Fibroblast of upper back skin (primary cell): ENCODE measurements around the gene PLCXD1.
A peak's percentile ranks its signal among the peaks of the same experiment; 100 is the strongest.
"Not testable (repeated sequence)": the region's sequence is repeated elsewhere in the genome, so short reads cannot be mapped to it uniquely, and the experiment has no call there.

Experiments used
- DNase-seq: peaks from one replicate; pipeline ENCODE4 v3.0.0-alpha.2; 2013

Gene PLCXD1

DNA sequence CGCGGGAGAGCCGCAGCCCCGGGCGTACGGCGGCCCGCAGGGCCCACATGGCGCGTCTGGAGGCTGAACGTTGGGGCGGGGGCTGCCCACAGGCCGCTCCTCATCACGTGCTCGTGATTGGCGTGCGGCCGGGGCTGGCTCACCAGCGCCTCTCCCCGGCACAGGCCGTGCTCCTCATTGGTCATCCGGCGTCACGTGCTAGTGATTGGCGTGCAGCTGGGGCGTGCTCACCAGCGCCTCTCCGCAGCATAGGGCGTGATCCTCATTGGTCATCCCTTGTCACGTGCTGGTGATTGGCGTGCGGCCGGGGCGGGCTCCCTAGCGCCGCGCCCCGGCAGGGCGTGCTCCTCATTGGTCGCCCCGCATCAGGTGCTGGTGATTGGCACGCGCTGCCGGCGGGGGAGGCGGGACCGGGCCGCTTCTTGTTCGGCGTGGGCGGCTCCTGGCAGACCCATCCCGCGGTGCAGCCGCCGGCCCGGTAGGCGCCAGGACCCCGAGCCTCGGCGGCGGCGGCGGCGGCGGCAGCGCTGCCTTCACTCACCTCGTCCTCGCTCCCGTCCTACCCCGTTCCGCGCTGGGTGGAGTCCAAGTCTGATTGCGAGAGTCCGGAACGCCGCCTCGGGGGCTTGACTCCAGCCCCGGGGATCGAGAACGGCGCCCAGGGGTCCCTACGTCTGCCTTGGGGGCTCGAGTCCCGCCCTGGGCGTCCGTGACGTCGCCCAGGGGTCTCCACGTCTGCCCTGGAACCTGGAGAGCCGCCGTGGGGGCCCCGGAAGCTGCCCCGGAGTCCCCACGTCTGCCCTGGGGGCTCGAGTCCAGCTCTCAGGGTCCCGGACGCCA is 37.8 kb downstream of the PLCXD1 start, which contains the start of gene GTPBP6:
GTPBP6 (minus strand) TSS at position 58 of the 840 bp plus-strand sequence; CDS start at position 49, 9 bp downstream.
- DNase-seq: peak; percentile 100

DNA sequence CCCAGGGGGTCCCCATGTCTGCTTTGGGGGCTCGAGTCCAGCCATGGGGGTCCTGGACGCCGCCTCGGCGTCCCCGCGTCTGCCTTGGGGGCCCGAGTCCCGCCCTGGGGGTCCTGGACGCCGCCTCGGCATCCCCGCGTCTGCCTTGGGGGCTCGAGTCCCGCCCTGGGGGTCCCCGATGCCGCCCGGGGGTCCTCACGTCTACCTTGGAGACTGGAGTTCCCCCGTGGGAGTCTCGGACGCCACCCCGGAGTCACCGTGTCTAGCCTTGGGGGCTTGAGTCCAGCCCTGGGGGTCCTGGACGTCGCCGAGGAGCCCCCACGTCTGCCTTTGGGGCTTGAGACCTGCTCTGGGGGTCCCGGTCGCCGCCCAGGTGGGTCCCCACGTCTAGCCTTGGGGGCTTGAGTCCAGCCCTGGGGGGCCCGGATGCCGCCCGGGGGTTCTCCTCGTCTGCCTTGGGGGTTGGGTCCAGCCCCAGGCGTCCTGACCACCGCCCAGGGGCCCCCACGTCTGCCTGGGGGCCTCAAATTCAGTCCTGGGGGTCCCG is 38.5 kb downstream of the PLCXD1 start:
- DNase-seq: no peak

GRCh38 chrX:320126-320783 is 39.1 kb downstream of the PLCXD1 start:
- DNase-seq: no peak

- DNase-seq: peak; percentile 40
These were observed 42.8 kb downstream of the PLCXD1 start for GRCh38 chrX:323721-324628.

DNA sequence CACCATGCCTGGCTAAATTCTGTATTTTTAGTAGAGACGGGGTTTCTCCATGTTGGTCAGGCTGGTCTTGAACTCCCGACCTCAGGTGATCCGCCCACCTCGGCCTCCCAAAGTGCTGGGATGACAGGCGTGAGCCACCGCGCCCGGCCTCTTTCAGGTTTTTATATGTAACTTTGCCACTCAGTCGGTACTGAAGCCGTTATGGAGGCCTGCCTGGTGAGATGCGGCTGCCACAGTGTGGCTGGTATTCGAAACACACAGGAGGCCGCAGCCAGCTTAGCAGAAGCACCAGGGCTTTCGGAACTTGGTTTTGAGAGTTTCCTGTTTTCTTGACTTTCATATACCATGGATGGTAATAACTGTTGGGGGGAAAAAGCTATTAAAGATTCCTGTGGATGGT is 43.5 kb downstream of the PLCXD1 start:
- DNase-seq: not testable (repeated sequence)

GRCh38 chrX:327660-328126 is 46.5 kb downstream of the PLCXD1 start:
- DNase-seq: no peak

DNA sequence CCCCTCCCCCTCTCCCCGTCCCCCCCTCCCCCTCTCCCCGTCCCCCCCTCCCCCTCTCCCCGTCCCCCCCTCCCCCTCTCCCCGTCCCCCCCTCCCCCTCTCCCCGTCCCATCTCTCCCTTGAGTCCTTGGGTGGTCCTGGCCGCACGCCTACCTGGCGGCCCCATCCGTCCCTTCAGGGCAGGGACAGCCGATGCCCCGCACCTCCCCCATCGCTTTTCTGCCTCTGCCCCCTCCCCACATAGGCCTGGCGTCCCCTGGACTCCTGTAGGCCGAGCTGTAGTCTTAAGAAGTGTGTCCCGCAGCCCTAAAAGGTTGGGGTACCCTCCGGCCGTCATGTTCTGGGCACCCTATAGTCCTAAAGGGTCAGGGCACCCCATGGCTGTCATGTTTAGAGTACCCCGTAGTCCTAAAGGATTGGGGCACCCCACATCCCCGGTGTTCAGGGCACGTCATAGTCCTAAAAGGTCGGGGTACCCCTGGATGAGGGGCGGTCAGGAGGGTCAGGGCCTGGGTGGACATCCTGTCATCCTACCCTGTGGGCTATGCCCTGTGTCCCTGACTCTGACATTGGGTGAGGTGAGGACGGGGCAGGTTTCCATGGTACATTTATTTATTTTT is 48.2 kb downstream of the PLCXD1 start:
- no peak for DNase-seq

DNA sequence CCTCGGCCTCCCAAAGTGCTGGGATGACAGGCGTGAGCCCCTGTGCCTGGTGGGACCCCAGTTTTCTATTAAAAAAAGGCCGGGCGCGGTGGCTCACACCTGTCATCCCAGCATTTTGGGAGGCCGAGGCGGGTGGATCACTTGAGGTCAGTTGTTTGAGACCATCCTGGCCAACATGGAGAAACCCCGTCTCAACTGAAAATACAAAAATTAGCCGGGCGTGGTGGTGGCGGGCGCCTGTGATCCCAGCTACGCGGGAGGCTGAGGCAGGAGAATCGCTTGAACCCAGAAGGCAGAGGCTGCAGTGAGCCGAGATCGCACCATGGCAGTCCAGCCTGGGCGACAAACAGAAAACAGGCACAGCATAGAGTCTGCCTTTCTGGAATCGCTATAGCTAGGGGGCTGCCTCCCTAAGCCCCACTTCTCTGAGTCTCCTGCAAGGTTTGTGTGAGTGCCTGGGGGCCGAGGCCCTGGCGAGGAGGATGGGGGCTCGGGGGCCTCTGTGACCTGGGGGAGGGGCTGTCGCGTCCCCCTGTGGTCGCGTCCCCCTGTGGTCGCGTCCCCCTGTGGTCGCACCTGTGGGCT is 49.1 kb downstream of the PLCXD1 start:
- DNase-seq: not testable (repeated sequence)

DNA sequence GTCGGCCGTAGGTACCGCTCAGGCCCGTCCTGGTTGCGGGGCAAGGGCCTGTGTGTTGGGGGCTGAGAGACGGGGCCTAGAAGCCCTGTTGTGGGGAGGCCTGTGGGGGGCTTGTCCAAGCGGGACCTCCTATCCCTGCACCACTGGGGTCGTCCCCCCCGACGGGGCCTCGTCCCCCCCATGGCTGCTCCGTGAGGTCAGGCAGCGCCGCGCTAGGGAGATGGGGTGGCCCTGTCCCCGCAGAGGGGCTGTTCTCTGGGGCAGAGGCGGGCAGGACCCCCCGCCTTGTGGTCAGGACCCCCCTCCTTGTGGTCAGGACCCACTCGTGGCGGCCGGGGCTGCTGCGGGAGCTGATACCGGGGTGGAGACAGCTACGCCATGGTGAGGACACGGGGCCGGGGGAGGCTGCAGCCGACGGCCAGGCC is 49.6 kb downstream of the PLCXD1 start:
- no peak for DNase-seq

GRCh38 chrX:331151-331824 is 50.1 kb downstream of the PLCXD1 start:
- peak; percentile 63 for DNase-seq

DNA sequence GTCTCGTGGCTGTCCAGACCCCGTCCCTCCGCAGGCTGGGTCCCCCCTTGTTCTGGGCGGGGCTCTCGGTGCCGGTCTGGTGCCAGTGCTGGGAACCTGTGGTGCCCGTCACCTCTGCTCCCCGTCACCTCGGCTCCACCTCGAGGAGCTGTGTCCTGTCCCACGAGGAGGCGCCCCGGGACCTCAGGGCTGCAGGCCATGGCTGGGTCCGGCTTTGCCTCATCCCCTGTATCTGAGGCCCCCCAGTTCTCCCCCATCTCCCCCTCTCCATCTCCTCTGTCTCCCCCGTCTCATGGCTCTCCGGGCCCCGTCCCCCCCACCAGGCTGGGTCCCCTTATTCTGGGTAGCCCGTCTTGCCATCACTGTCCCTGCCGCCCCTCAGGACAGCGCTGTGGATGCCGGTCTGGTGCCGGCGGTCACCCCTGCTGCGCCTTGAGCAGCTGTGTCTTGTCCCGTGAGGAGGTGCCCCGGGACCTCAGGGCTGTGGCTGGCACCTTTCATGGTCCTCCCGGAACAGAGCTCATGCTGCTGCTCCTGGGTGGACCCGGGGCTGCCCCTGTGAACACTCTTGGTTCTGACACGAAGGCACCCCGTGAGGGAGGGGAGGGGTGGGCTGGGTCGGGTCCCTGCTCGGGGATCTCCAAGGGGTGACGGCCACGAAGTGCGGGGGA is 50.8 kb downstream of the PLCXD1 start:
- no peak for DNase-seq

DNA sequence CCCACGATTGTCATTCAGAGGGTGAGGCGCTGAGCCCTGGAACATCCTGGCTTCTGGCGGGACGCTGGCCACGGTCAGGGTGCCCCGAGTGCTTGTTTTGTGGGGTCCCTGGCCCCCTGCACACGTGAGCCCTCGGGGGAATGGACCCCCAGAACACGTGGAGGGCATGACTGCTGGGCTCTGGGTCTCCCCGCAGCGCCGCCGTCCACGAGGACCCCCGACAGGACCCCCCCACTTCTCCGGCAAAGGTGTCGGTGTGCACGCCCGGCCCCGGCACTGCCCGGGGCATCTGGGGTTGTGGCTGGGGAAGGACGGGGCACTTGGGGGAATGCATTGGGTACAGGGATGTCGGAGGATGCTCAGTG is 51.3 kb downstream of the PLCXD1 start:
- no peak for DNase-seq

DNA sequence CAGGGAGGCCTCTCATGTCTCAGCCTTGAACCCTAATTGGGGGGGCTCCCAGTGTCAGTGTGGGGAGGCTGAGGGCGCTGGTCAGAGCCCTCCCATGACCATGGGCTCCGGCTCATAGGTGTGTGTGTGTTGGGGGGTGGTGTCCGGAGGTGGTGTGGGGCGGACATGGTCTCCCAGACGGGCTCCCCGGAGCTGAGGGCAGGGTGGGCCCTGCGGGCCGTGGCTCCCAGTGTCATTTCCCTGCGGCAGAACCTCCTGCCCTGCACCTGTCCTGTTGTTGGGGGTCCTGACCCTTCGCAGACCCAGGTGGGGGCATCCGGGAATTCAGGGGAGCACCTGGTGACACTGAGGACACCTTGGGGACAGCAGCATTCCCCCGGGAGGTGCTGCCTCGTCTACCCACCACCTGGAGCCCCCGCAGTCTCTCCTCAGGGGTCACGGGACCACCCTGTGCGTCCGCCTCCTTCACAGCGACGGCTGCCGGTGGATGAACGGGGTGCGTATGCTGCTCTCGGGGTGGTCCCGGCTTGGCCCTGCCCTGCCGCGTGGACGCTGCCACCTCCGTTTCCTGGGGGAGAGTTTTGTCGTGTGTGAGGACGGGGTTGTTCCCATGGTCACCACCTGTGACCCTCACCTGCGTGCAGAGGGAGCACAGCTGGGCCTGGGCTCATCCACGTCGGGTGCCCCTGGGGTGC is 51.9 kb downstream of the PLCXD1 start:
- no peak for DNase-seq

DNA sequence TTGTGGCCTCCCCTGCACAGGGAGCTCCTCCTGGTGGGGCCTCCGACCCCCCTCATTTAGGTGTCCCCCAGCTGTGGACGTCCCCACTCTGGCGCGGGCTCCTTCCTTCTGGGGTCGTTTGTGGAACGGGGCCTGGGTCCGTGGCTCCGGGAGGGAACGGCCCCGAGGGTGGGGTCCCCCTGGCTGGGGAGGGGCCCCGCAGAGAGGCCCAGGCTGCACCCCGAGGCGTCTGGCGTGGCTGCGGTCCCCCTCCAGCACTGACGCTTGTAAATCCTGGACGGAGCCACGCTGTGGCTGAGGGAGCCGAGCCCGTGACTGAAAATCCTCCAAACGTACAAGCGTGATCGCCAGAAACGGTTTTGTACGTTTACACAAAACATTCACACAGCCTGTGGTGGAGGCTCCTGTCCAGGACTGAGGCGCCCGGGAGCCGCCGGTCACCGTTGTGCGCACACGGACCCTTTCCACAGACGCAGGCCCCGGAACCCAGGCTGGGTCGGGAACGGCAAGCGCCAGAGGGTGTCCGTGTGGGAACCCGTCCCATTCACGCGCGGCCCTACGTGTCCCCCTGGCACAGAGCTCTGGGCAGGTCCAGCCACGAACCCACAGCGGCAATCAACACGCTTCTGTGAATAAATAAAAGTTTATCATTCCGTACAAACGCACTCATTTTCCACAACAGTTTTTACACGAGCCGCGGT is 52.6 kb downstream of the PLCXD1 start:
- no peak for DNase-seq

DNA sequence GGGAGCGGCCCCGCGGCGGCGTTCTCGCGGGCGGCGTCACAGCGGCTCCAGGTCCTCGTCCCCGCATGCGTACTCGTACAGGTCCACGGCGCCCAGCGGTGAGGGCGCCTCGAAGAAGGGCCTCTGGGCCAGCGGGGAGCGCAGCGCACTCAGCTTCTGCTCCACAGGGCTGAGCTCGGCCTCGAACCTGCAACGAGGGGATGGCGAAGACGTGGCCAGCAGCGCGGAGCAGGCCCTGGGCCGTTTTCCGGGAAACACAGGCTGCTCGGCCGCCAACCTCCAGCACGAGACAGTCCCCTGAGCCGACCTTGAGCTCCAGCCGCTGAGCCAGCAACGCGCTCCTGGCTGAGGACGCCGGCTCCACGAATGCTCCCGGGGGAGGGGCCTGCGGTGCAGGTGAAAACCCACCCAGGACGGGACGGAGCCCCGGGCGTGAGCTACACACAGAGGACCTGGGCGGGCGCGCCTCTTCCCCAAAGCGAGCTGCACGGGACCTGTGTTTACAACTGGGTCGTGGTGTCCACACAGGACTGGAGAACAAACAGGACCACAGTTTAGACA is 53.2 kb downstream of the PLCXD1 start:
- DNase-seq: no peak

- DNase-seq: no peak
These were observed 54.0 kb downstream of the PLCXD1 start for GRCh38 chrX:334971-335757.

DNA sequence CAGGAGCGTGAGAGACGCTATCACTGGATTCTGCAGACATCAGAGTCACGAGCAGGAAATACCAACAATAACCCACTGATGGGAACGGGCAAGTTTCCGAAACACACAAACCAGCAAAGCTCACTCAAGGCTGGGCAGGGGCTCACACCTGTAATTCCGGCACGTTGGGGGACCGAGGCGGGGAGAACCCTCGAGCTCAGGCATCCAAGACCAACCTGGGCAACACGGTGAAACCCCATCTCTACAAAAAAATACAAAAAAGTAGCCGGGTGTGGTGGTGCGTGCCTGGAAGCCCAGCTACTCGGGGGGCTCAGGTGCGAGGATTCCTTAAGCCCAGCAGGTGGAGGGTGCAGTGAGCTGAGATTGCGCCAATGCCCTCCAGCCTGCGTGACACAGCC is 54.6 kb downstream of the PLCXD1 start:
- no peak for DNase-seq

DNA sequence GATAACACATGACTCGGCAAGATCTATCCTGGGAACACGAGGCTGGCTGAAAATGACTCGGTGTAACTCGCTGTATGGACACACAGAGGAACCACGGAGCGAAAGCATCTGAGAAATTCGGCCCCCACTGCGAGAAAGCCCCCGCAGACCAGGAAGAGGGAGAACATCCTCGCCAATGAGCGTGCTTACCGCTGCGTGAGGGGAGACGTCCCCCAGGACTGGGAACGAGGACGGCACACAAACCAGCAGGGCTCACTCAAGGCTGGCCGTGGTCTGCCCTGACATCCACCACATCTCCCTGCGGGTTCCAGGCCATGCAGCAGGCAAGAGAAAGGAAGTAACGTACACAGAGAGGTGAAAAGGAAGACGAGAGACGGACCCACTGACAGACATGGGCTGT is 55.0 kb downstream of the PLCXD1 start:
- DNase-seq: no peak
